DMS114 treated with DMSO at 0.1 percent for 48 hours (cell line): ENCODE results near the gene SLC4A4.

Source experiments
- DNase-seq: peaks from one replicate; lab custom pipeline; 2025; ENCODE audit not compliant: unreplicated experiment; lab: John Stamatoyannopoulos, UW

Gene SLC4A4

DNA sequence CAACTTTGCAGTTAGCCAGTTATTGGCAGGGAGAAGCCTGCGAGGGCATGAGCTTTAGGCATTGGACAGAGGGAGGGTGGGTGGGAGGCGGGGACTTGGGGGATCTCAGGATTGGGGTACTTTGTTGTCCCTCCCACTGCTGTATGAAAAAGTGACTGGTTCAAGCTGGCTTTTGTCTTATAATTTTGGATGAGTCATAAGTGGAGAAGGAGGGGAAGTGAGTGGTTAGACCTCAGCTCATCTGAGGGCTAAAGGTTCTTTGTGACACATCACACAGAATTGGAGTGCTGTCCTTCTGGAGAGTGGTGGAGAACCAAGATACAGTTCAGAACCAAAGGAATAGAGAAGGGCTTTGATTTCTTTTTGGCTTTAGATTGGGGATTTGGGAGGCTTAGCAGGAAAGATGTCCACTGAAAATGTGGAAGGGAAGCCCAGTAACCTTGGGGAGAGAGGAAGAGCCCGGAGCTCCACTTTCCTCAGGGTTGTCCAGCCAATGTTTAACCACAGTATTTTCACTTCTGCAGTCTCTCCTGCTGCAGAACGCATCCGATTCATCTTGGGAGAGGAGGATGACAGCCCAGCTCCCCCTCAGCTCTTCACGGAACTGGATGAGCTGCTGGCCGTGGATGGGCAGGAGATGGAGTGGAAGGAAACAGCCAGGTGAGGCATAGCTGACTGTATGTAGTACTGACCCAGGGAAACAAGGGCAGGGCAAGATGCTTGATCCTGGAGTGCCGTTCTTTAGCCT lies at the start of gene SLC4A4:
Gene SLC4A4 (plus strand): TSS at position 175 of the 748 bp plus-strand sequence.
- DNase-seq: no peak

DNA sequence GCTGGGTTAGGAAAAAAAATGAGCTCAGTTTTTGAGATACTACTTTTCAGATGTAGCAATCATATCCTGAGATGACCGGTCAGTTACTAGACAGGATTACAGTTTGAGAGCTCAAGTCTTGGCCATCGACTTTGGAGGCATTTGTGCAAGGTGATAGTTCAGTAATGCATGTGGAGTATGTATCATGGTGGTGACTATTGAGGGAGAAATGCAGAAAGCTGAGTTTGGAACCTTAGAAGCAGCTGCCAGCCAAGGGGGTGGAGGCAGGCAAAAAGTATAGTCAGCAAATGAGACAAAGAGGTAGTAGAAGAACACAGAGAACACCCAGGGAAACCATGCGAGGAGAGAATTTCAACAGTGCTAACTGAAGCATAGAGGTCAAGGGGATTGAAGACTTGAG lies 48.7 kb upstream of the SLC4A4 start:
- no peak for DNase-seq

DNA sequence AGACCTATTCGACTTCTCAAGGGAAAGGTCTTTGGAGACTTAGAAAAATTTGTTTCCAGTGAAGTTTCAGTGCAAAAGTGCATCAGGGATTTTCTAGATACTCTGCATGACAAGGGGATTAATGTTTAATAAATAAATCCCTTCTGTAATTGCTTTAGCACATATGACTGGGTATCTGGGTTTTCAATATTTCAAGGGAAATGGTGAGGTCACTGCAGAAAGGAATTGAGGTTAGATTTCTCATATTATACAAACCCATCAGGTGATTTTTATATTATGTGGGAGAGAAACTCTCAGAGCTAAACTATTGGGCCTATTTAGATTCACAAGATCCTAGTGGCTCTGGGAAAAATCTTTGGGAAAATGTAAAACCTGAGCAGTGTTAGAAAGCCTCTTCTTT lies 48.3 kb upstream of the SLC4A4 start:
- no peak for DNase-seq

DNA sequence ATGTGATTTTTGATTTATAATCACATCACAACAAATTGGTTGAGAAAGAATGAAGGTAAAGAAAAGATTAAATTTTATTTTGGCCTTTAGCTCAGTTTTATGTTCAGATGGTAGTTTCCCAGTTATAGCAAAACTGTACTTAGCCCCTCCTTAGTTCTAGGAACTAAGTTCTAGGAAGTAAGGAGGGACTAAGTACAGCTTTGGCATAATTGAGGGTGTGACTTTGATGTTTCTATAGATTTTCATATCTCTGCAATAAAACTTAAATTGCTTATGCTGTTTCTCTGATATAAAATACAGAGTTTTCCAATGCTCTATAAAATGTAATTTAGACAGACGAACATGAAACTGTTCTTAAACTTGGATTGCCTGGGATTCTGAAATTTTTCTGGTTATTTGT lies 46.6 kb upstream of the SLC4A4 start:
- DNase-seq: no peak

DNA sequence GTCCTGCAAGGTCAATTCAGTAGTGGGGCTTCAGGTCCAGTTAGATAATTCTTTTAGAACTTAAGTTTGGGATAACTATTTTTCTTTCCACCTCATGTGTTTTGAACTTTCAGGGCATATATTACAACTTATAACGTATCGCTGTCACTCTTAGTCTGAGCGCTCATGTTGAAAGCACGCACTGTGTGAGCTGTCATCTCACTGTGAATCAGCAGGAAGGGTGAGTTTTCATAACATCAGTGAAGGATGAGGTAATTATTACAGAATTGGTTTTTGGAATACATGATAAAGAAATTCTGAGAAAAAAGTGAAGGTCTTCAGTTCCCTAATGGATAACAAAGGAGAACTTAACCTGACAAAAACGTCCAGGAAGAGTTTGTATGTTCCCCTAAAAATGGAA lies 45.1 kb upstream of the SLC4A4 start:
- DNase-seq: no peak

DNA sequence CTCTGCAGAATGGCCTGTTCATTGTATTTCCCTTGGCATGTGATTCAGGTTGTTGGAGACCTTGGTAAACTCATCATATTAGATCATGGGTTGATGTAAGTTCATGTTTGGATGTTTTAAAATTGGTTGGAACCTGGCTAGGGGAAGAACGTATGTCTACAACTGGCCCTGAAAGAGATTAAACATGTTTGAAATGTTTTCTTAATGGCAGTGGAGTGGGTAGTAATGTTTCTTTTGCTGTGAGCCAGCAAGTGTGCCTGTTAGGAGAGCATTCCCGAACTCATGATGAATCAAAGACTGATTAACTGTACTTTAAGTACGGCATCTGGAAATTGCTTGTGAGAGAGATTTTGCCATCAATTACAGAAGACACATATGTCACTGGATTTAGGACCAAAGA lies 44.5 kb upstream of the SLC4A4 start:
- no peak for DNase-seq

DNA sequence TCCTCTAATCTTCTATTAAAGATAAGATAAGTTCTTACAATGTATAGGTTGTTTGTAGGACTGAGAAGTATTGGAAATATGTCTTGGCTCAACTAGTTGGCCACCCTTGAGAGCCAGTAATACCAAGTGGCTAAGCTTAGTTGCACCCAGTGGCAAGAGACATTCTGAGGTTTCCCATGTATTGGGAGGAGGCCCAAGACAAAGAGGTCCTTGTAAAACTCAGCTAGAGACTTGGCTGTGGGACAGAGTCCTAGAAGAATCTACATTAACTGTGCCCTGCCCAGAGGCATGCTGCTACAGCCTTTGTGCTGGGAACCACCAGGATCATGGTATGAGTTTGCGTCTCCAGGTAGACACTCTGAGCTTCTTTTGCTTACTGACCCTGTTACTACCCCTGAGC lies 41.9 kb upstream of the SLC4A4 start:
- DNase-seq: no peak

DNA sequence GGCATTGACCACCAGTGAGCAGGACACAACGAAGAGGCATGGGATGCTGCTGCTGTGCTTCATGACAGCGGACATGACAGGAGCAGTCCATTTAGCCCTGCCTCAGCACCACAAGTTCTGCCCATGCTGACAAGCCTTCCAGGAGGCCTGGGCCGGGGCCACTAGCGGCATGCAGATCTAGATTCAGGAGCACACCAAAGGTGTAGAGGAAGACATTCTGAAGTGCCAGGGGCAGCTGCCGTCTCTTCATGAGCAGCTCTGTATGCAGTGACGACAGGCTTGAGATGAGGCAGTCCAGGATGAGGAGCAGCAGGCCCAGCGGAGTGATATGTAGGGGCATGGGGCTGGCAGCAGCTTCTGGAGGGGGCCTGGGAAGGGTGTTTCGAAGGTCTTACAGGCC lies 38.5 kb upstream of the SLC4A4 start:
- no peak for DNase-seq

DNA sequence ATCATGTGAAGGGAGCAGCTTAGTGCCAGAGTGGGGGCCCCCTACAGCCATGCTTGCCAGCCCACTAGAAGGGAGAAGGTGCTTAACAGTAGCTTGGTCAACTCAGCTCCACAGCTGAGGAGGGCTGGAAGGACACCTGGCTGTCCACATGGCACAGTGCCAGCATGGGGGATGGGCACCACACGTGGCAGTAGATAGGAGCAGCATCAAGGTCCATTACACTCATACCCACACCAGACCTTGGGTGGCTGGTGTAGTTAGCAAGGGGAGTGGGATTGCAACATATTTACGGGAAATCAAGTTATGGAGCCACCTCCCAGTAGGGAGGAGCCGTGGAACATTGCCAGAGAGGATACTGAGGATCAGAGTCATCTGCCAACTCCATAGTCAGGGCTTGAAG lies 37.9 kb upstream of the SLC4A4 start:
- DNase-seq: no peak

DNA sequence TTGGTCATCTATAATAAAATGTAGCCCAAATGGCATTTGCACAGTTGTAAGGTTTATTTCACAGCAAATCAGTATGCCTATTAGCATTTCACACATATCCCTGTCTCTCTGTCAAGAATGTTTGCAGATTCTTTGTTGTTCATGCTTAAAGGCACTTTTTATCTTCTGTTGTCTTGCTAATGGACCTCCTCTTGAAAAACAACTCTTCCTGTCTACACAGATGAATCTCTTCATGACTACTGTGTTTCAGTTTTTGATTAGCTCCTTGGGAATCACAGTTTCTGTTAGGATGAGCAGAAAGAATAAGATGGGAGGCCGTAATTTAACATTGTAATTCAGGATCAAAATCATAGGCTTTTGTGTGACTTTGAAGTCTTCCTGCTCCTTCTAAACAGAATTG lies 35.5 kb upstream of the SLC4A4 start:
- no peak for DNase-seq

DNA sequence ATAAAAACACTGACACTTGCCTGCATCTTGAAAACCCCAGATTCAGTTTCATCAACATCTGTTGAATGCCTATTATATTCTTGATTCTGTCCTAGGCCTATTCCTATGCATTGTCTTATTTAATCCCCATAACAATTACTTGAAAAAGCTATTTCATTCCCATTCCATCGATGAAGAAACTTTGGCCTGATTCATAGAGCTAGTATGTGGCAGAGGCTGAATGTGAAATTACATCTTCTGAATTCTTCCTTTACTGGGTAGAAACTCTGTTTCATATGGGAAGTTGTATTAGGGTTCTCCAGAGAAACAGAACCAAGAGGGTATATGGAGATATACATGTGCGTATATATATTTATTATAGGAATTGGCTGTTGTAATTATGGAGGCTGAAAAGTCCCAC lies 35.0 kb upstream of the SLC4A4 start:
- DNase-seq: no peak

DNA sequence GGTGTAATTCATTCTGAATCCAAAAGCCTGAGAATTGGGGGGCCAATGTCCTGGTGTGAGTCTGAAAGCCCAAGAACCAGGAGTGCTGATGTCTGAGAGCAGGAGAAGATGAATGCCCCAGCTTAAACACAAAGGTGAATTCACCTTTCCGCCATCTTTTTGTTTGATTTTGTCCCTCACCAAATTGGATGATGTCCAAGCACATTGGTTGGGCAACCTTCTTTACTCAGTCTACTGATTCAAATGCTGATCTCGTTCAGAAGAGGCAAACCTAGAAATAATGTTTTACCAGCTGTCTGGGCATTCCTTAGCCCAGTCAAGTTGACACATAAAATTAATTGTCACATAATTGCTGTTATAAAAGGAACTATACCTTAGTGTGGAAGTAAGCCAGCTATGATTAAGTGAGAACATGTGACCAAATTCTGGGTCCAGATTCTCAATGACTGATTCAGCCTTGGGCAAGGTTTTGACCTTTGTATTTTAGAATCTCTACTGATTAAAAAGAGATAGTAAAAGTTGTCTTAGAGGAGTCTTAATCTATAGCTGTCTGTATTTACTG lies 34.5 kb upstream of the SLC4A4 start:
- no peak for DNase-seq

DNA sequence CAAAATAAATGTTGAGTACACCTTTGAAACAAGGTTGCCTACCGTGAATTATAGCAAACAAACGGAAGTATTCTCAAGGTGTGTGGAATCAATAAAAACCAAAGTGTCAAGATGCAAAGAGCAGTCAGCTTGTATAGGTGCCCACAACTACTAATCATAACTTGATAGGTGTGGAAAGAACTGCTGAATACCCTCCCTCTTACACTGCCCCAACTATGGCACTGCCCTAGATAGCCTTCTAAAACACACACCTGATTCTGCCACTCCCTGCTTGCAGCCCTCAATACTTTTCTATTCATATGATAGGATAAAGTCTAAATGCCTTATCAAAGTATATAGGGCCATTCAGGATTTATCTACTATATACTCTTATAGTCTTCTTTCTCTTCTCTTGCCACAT lies 31.1 kb upstream of the SLC4A4 start:
- no peak for DNase-seq

DNA sequence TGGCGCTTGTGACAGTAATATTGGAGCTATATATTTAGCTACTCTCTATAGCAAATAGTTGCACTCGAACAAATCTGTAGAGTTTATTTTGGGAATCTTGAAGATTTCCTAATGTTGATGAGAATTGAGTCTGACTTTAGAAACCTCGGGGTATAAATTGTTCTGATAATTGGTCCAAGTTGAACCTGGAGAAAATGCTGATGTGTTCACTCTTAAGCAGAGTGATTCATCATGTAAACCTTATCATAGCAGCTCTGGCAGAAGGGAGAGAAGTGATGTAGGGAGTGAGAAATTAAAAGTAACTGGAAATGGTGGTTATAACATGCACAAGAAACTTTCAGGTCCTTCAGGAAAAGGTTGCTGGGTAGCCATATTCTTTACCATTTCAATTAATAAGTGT lies 16.4 kb upstream of the SLC4A4 start:
- DNase-seq: no peak

DNA sequence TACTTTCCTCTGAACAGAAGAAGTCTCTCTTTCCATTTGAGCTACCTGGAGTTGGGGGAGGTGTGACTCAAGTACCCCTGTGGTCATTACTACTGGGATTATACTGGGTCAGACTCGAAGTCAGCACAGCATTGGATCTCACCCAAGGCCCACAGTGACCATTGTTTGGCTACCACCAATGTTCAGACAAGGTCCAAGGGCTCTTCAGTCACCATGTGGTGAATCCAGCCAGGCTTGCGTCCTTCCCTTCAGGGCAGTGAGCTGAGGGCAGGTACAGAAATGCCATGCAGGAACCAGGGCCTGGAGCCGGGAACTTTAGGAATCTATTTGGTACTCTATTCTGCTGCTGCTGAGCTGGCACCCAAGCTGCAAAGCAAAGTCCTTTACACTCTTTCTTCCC lies 5.5 kb upstream of the SLC4A4 start:
- no peak for DNase-seq

DNA sequence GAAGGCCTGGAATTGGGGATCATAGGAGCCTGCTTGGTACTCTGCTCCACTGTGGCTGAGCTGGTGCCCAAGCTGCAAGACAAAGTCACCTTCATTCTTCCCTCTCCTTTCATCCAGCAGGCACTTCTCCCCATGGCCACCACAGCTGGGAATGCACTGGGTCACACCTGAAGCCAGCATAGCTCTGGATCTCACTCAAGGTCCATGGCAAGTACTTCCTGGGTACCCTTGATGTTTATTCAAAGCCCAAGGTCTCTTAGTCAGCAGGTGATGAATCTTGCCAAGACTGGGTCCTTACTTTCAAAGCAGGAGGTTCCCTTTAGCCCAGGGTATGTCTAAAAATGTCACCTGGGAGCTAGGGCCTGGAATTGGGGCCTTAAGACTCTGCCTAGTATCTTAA lies 4.9 kb upstream of the SLC4A4 start:
- DNase-seq: no peak

DNA sequence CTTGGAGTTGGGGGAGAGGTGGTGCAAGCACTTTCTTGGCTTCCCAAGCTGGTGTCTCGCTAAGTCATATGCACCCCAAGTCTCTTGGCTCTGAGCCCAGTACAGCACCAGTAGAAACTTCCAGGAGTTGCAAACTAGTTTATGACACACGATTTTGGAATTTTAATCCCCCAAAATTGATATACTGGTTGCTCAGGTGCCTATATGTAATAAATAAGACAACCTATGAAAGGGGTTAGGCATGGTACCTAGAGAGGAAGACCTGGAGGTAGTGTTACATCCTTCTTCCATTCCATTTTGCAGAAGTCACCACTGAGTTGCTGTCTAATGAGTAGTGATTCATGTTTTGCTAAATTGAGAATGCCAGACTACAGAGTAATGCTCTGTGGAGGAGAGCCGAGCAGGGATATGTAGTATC lies 4.3 kb upstream of the SLC4A4 start:
- DNase-seq: no peak

DNA sequence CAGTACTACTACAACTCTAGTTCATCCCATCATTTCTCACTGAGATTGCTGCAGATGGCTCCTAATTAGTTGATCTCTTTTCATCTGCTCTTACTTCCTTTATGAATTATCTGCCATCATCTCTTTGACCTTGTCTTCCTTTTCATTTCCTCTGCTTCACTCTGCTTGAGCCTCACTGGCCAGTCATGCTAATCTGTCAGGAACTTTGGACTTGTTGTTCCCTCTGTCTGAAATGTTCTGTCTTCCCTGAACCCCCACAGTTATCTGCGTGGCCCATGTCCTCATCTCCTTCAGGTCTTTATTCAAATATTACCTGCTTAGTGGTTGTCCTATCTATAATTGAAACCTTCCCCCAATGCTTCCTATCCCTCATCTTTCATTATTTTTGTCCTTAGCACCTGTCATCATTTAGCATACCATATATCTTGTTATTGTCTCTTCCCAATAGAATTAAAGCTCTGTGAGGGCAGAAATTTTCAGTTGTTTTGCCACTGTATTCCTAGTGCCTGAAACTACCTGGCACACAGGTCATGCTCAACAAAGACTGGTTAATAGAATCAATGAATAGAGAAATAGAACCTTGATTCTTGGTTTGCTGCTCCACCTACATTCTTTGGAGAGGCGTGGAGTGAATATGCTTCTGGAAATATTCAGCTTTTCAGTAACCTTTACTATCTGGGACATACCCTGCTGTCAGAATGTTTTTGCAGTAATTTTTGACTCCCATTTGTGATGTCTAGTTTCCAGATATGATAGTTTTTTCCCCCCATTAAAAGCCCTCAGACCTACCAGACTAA lies 5.0 kb downstream of the SLC4A4 start:
- DNase-seq: no peak

DNA sequence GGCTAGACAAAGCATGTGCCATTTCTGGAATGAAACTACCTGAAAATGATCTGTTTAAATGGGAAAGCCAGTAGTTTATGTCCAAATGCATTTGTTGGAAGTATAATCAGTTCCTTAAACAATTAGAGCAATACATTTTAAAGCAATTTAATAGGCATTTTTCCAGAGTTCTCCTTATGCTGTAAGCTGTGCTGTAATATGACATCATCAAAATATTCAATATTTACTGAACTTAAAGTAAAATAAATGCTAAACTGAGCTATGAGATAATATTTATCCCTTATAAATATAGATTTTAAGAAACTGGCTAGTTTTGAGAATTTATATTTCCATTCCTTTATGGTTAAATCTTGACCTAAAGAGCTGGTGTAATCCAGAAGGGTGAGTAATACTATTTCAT lies 7.9 kb downstream of the SLC4A4 start:
- DNase-seq: no peak

DNA sequence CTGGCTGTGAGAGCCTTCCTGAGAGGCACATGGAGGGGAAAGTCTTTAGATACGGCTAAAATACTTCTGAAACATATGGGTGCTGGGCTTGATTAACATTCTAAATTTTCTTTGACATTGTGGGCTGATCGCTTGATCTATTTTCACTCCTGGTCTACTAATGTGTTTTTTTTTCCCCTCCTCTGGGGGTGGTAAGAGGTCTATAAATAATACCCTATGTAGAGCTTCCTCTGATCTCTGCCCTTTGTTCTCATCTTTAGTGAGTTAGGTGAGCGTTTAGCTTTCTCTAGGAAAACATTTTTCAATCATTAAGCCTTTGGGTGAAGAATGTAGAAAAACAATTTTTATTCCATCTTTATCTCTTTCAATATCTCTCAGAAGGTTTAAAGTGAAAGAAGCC lies 9.8 kb downstream of the SLC4A4 start:
- no peak for DNase-seq

DNA sequence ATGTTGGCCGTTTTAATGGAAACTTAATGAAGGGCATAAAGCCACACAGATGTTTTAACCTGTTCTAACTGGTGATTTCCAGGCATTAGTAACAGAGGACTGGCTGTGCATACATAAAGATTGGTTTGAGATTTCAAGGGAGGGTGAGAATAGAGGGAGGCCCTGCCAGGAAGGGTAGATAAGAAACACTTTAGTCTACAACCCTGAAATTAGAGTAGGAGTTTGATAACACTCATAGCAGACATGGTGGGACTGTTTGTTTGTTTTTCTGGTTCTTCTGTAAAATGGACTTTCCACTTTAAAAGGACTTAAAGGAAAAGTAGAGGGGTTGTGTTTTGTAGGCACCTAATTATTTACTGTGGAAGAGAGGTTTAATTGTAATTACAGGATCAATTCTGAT lies 16.2 kb downstream of the SLC4A4 start:
- DNase-seq: no peak

DNA sequence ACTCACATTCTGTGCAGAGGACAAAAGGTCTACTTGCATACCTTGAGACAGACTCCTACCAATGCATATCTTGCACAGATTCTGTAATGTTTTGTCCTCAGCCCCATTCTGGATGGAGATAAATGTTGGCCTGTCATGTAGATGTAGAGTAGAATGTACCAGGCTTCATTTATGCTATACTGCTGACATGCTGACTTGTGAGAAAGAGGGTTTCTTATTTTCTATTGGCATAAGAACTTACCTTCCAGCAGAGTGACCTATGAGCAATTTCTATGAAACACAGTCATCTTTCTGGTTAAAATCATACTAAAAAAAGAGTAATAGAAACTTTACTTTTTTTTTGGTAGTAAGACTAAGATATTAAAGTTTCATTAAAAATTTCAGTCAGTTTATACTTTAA lies 17.2 kb downstream of the SLC4A4 start:
- no peak for DNase-seq
